ENCODE data around the gene METTL1.
"Not testable (repeated sequence)": the region's sequence is repeated elsewhere in the genome, so short reads cannot be mapped to it uniquely, and the experiment has no call there.

The METTL1 gene

DNA sequence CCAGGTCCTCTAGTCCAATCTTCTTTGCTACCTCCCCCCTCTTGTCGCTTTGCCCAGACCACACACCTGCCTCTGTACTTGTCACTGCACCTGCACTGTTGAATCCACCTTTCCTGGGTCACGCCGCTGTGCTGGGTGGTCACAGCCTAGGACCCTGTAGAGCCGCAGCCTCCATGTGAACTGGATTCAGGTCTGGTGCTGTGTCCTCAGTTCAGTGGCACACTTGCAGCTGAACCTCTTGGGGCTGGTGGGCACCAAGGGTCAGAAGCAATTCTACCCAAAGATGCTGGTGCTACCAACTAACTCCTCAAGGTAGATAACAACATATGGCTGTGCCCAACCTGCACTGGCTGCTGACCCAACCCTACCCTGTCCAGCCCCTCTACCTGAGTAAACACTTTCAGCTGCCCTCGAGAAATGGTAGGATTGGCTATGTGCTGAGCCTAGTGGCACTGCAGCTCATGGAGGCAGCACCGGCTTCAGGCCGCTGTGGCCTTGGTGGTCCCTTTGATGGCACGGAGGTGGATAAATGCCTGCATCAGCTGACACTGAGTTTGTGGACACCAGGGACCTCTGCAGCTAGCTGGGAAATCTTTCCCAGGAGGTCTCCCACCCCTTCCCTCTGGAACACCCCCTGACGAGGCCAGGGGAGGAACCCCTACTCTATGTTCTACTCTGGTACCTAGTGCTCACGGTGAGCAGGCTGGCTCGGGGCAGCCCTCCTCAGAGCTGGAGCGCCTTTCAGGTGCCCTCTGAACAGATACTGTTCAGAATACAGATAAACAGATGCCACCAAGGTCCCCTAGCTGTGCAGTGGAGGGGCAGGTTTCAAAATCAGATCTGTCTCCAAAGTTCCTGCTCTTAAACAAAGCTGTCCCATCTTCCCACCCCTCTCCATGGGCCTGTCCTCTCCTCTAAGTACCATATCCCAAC is 47.6 kb downstream of the METTL1 start:
- no peak for DNase-seq (ENCODE audit: low read depth, low spot score)

DNA sequence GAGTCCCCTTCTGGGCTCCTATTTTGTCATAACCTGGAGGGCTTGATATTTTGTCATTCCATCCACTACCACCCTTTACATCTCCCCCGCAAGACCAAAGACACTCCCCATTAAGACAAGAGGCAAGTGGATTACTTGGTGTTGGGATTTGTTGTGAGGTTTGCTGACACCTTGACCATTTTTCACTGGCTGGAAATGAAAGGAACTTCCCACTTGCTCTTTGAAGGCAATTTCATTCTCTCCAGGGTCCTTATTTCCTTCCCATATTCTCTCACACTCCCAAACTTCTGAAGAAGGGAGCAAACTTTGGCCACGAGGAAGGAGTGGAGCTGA is 48.3 kb downstream of the METTL1 start:
- no peak for DNase-seq (ENCODE audit: low read depth, low spot score)

- no peak for DNase-seq (ENCODE audit: low read depth, low spot score)
Observed at GRCh38 chr12:57722716-57723629, 48.9 kb downstream of the METTL1 start.

DNA sequence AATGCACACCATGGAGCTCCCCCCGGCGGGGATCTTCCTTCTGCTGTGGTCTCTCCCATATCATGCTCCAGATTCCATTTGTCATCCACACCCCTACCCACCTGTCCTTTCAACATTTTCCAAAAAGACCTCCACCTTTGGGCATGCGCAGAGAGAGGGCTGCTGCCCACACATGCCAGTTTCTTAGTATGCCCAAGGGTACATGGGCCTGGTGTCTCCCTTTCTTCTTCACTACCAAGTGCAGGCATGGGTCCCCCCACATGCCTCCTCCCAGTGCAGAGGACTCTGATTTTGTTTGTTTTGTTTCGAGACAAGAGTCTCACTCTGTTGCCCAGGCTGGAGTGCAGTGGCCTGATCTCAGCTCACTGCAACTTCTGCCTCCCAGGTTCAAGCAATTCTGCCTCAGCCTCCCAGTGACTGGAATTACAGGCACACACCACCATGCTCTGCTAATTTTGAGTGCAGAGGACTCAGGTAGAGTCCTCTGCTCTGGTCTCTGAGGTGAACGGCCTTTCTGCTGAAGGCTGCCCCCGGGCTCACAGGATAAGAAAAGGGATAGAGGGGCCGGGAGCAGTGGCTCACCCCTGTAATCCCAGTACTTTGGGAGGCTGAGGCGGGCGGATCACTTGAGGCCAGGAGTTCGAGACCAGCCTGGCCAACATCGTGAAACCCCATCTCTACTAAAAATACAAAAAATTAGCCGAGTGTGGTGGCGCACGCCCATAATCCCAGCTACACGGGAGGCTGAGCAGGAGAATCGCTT is 49.9 kb downstream of the METTL1 start:
- not testable (repeated sequence) for DNase-seq (ENCODE audit: low read depth, low spot score)

- DNase-seq (ENCODE audit: low read depth, low spot score) = no peak
Observed at GRCh38 chr12:57720606-57721595, 51.0 kb downstream of the METTL1 start.

DNA sequence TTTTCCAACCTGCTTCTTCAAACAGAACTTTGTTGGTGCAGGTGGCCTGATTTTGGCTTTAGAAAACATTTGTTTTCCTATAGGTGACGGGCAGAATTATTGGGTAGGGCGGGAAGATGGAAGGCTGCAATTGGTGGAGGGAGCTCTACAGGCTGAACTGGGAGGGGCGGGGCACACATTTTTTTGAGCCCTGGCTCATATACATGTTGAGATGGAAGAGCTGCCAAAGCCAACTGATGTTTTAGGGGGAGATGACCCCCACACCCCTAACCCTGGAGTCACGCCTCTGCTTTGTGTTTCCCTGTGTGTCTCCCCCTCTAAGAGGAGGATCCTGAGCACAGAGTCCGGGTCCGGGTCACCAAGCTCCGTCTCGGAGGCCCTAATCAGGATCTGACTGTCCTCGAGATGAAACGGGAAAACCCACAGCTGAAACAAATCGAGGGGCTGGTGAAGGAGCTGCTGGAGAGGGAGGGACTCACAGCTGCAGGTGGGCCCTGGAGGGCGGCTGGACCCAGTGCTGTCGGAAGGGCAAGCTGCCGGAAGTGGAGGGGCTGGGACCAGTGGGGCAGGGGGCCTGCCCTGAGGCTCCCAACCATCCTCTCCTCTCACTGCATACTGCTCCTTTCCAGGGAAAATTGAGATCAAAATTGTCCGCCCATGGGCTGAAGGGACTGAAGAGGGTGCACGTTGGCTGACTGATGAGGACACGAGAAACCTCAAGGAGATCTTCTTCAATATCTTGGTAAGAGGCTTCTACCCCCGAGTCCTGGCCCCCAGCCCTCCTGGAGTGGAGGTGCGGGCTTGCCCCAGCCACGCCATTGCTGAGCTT is 51.9 kb downstream of the METTL1 start:
- no peak for DNase-seq (ENCODE audit: low read depth, low spot score)

- no peak for DNase-seq (ENCODE audit: low read depth, low spot score)
Observed at GRCh38 chr12:57718641-57719528, 53.0 kb downstream of the METTL1 start.

Measured in astrocyte of the hippocampus (primary cell).